Measurements from ENCODE around the gene LRBA. TPM values are rescaled to one million over a fixed set of nuclear protein-coding genes. Genes with fewer than 3 reads are reported as not detected.

Gene LRBA
- total RNA-seq, 1 donor from 2014 or later: 26.4 TPM

DNA sequence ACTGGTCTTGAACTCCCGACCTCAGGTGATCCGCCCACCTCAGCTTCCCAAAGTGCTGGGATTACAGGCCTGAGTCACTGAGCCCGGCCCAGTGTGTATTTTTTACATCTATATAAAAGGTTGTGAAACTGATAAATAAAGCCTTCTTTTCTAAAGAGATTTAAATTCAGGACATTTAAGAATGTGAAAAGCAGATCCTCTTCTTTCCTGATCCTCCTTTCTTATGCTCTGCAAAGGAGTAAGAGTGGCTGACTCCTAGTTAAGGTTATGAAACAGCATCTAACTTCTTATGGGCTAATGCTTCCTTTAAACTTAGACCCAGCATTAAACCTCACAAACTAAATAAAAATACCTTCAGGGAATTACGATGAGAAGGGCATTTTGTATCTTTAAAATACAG, 630.8 kb downstream of the LRBA start:
- no peak for DNase-seq
- TF ChIP-seq, protein P1, sequence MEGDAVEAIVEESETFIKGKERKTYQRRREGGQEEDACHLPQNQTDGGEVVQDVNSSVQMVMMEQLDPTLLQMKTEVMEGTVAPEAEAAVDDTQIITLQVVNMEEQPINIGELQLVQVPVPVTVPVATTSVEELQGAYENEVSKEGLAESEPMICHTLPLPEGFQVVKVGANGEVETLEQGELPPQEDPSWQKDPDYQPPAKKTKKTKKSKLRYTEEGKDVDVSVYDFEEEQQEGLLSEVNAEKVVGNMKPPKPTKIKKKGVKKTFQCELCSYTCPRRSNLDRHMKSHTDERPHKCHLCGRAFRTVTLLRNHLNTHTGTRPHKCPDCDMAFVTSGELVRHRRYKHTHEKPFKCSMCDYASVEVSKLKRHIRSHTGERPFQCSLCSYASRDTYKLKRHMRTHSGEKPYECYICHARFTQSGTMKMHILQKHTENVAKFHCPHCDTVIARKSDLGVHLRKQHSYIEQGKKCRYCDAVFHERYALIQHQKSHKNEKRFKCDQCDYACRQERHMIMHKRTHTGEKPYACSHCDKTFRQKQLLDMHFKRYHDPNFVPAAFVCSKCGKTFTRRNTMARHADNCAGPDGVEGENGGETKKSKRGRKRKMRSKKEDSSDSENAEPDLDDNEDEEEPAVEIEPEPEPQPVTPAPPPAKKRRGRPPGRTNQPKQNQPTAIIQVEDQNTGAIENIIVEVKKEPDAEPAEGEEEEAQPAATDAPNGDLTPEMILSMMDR (IDR thresholded peaks at IDR 0.05; ENCODE audit: partially characterized antibody, unreplicated experiment): no peak
- peaks cover 16% of the 10 kb centered on the region for H3K4me1 Mint-ChIP-seq (ENCODE audit: low read depth, unreplicated experiment)
- H3K36me3 Mint-ChIP-seq (ENCODE audit: unreplicated experiment): no peaks in the 10 kb centered on the region
- H3K27me3 Mint-ChIP-seq (ENCODE audit: unreplicated experiment): peaks cover 4% of the 10 kb centered on the region
- peaks cover 7% of the 10 kb centered on the region for H3K9me3 Mint-ChIP-seq (ENCODE audit: unreplicated experiment)
- H3K27ac Mint-ChIP-seq (ENCODE audit: unreplicated experiment): peak overlapping the region; percentile 82
- H3K4me3 Mint-ChIP-seq (ENCODE audit: unreplicated experiment): peak overlapping the region; percentile 21

DNA sequence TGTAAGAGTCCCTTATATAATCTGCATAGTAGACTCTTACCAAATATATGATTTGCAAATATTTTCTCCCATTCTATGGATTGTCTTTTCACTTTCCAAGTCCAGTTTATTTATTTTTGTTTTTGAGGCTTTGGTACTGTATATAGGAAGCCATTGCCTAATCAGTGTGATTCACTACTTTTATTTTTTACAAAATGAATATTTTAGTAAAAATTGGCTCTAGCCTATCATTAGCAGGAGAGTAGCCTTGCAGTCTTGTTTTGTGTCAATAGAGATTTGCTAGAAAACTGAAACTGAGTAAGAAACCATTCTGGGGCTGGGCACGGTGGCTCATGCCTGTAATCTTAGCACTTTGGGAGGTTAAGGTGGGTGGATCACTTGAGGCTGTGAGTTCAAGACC, 633.1 kb downstream of the LRBA start:
- DNase-seq: no peak
- H3K27ac Mint-ChIP-seq (ENCODE audit: unreplicated experiment): no peak overlapping the region
- H3K36me3 Mint-ChIP-seq (ENCODE audit: unreplicated experiment): no peaks in the 10 kb centered on the region
- TF ChIP-seq, protein P1 (IDR thresholded peaks at IDR 0.05; ENCODE audit: partially characterized antibody, unreplicated experiment): no peak
- H3K4me3 Mint-ChIP-seq (ENCODE audit: unreplicated experiment): no peak overlapping the region
- peaks cover 4% of the 10 kb centered on the region for H3K27me3 Mint-ChIP-seq (ENCODE audit: unreplicated experiment)
- H3K4me1 Mint-ChIP-seq (ENCODE audit: low read depth, unreplicated experiment): peaks cover 12% of the 10 kb centered on the region
- H3K9me3 Mint-ChIP-seq (ENCODE audit: unreplicated experiment): peaks cover 7% of the 10 kb centered on the region

DNA sequence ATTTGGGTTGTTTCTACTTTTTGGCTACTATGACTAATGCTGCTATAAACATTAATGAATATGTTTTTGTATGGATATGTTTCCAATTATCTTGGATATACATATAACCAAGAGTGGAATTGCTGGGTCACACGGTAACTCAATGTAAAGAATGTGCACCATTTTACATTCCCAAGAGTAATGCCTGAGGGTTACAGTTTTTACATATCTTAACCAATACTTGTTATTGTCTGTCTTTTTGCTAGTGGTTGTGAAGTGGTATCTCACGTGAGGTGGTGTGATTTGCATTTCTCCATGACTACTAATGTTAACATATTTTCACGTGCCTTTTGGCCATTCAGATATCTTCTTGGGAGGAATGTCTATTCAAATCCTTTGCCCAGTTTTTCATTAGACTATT, 633.5 kb downstream of the LRBA start:
- H3K9me3 Mint-ChIP-seq (ENCODE audit: unreplicated experiment): peaks cover 6% of the 10 kb centered on the region
- DNase-seq: no peak
- H3K36me3 Mint-ChIP-seq (ENCODE audit: unreplicated experiment): no peaks in the 10 kb centered on the region
- H3K27me3 Mint-ChIP-seq (ENCODE audit: unreplicated experiment): peaks cover 4% of the 10 kb centered on the region
- H3K4me1 Mint-ChIP-seq (ENCODE audit: low read depth, unreplicated experiment): peaks cover 12% of the 10 kb centered on the region
- H3K4me3 Mint-ChIP-seq (ENCODE audit: unreplicated experiment): no peak overlapping the region
- TF ChIP-seq, protein P1 (IDR thresholded peaks at IDR 0.05; ENCODE audit: partially characterized antibody, unreplicated experiment): no peak
- no peak overlapping the region for H3K27ac Mint-ChIP-seq (ENCODE audit: unreplicated experiment)

DNA sequence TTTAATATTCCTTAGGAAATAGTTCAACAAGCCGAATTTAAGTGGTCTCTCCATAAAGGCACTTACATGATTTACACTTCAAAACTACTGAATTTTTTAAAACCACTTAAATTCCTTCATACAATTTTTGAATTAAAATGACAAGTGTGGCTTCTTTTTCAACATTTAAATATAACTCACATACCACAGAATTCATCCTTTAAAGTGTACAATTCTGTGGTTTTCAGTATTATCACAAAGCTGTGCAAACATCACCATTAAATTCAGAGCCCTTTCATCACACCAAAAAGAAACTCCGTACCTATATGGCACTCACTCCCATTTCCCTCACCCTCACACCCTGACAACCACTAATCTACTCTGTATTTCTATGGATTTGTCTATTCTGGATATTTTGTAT, 634.0 kb downstream of the LRBA start:
- H3K4me3 Mint-ChIP-seq (ENCODE audit: unreplicated experiment): no peak overlapping the region
- H3K9me3 Mint-ChIP-seq (ENCODE audit: unreplicated experiment): peaks cover 4% of the 10 kb centered on the region
- peaks cover 12% of the 10 kb centered on the region for H3K4me1 Mint-ChIP-seq (ENCODE audit: low read depth, unreplicated experiment)
- H3K27me3 Mint-ChIP-seq (ENCODE audit: unreplicated experiment): peaks cover 4% of the 10 kb centered on the region
- H3K27ac Mint-ChIP-seq (ENCODE audit: unreplicated experiment): no peak overlapping the region
- no peak for DNase-seq
- H3K36me3 Mint-ChIP-seq (ENCODE audit: unreplicated experiment): no peaks in the 10 kb centered on the region
- TF ChIP-seq, protein P1 (IDR thresholded peaks at IDR 0.05; ENCODE audit: partially characterized antibody, unreplicated experiment): no peak

DNA sequence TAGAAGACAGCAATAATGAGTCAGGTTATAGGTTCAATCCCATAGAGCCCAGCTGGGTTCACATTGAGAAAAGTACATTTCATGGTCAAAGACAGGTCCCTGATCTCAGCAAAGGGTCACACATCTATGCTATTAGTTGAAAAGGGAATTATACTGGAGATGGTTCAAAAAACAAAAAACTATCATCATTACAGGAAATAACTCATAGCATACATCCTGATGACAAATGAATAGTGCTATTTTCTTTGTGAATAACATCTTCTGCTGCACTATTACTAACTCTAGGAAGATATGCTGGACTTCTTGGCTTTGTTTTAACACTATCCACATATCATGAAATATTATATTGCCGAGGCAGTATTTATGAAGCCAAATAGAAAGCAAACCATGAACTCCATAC, 635.6 kb downstream of the LRBA start:
- H3K27me3 Mint-ChIP-seq (ENCODE audit: unreplicated experiment): no peaks in the 10 kb centered on the region
- H3K36me3 Mint-ChIP-seq (ENCODE audit: unreplicated experiment): no peaks in the 10 kb centered on the region
- no peak overlapping the region for H3K27ac Mint-ChIP-seq (ENCODE audit: unreplicated experiment)
- DNase-seq: no peak
- H3K4me3 Mint-ChIP-seq (ENCODE audit: unreplicated experiment): no peak overlapping the region
- H3K4me1 Mint-ChIP-seq (ENCODE audit: low read depth, unreplicated experiment): peaks cover 5% of the 10 kb centered on the region
- peaks cover 4% of the 10 kb centered on the region for H3K9me3 Mint-ChIP-seq (ENCODE audit: unreplicated experiment)
- TF ChIP-seq, protein P1 (IDR thresholded peaks at IDR 0.05; ENCODE audit: partially characterized antibody, unreplicated experiment): no peak

All from glutamatergic neuron (in vitro differentiated cells).